Prostate gland (tissue), 2 donors: ENCODE results near the gene PDSS2. TPM values are rescaled to one million over a fixed set of nuclear protein-coding genes. Genes with fewer than 3 reads are reported as not detected.

Source experiments
- DNase-seq: peaks from one replicate; pipeline ENCODE4 v3.0.0-alpha.2; 2019; ENCODE audit warnings: low spot score
- H3K27ac ChIP-seq, 2 donors: fragments of 200-600 bp; sonication (generic); 2 replicates each; pipeline ENCODE4 v1.5.1; 2017 to 2019
- H3K27me3 ChIP-seq: fragments of 200-600 bp; sonication (generic); replicated peaks from 2 replicates; pipeline ENCODE4 v1.5.1; 2019; ENCODE audit not compliant: insufficient read depth
- H3K36me3 ChIP-seq, 2 donors: fragments of 200-600 bp; sonication (generic); 1 replicate in 1 of 2; 2 replicates in 1 of 2; pipeline versions ENCODE4 v1.5.1 to v1.8.1; 2017 to 2019
- H3K4me1 ChIP-seq: fragments of 200-600 bp; sonication (generic); replicated peaks from 2 replicates; pipeline ENCODE4 v1.5.1; 2019
- H3K4me3 ChIP-seq, 2 donors: fragments of 200-600 bp; sonication (generic); 2 replicates each; pipeline ENCODE4 v1.5.1; 2017 to 2019
- H3K9me3 ChIP-seq: fragments of 200-600 bp; sonication (generic); 2 replicates; pipeline ENCODE4 v1.5.1; 2017
- CTCF ChIP-seq, 4 experiments: fragments of 200-600 bp in 2 of 4; fragments of 450-650 bp in 2 of 4; sonication (generic) in 2 of 4; IDR thresholded peaks; 1 replicate in 3 of 4; 2 replicates in 1 of 4; pipeline ENCODE4 v1.5.1; 2016 to 2019; ENCODE audit warnings: antibody characterized with exemption in 4 of 4, mild to moderate bottlenecking in 2 of 4, moderate library complexity in 2 of 4
- POLR2A ChIP-seq: fragments of 450-650 bp; IDR thresholded peaks from one replicate; pipeline ENCODE4 v1.6.1; 2016; ENCODE audit warnings: antibody characterized with exemption, mild to moderate bottlenecking
- POLR2AphosphoS5 ChIP-seq: sonication (generic); formaldehyde crosslinking; IDR thresholded peaks from one replicate; pipeline ENCODE4 v1.6.1; 2017; ENCODE audit warnings: antibody characterized with exemption
- WGBS: methylation state at CpG from one replicate; pipeline ENCODE4 v1.1.5; 2018; 5-methylcytosine and 5-hydroxymethylcytosine counted together
- intact Hi-C: fragments of 100-400 bp; cut with DNase I; formaldehyde crosslinking; loops from one replicate; pipeline ENCODE4 v1.14.2; 2022
- total RNA-seq, 2 donors: library from RNA; depleted of rRNA; stranded (reverse); fragments of >200 nt; gene quantifications; one replicate each; pipeline ENCODE4 v1.1.0, GENCODE V29; 2016

PDSS2 gene
- total RNA-seq, 2 donors from 2014 or later = 12.7 to 35.3 TPM

DNA sequence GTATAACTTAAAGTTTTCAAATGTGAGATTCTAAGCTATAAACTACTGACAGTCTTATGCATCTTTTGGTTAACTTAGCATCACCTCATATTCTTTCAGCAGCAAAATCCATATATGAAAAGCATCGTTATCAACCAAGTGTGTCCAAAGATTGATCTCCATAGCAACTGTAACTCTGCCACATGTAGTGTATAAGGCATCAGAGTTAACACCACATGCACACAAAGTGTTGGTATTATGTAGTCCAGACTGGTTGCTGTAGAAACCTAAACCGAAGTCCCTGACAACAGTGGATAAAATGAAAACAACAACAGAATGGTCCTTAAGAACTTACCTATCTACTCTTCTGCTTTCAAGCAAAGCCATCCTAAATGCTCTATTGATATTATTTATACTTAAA is 39.6 kb downstream of the PDSS2 start:
- WGBS = 70% methylated on average over 2 of the region's 2 CpGs
- no peak overlapping the region for H3K4me3 ChIP-seq
- intact Hi-C loops = no loop called here
- H3K4me1 ChIP-seq = no peaks in the 10 kb centered on the region
- no peak for TF ChIP-seq POLR2AphosphoS5
- TF ChIP-seq POLR2A = no peak
- TF ChIP-seq CTCF (IDR thresholded peaks at IDR 0.05) = no peak
- H3K27me3 ChIP-seq = no peaks in the 10 kb centered on the region
- H3K9me3 ChIP-seq = no peaks in the 10 kb centered on the region
- H3K27ac ChIP-seq = no peak overlapping the region
- no peak for DNase-seq
- H3K36me3 ChIP-seq = no peaks in the 10 kb centered on the region

DNA sequence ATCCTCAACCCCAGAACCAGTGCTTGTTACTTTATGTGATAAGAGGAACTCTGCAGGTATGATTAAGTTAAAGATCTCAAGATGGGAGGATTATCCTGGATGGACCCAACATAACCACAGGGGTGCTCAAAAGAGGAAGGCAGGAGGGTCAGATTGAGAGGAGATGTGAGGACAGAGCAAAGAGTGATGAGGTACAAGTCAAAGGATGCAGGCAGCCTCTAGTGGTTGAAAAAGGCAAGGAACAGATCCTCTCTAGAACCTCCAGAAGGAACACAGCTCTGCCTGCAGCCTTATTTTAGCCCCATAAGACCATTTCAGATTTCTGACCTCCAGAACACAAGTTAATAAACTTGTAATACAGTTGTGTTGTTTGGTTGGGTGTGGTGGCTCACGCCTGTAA is 41.2 kb downstream of the PDSS2 start:
- Histone ChIP-seq H3K27me3 (no peaks in the 10 kb centered on the region), H3K9me3 (no peaks in the 10 kb centered on the region), H3K27ac (no peak overlapping the region), H3K4me3 (no peak overlapping the region), H3K4me1 (peaks cover 6% of the 10 kb centered on the region), H3K36me3 (no peaks in the 10 kb centered on the region)
- TF ChIP-seq POLR2AphosphoS5 (no peak), POLR2A (no peak), CTCF (IDR thresholded peaks at IDR 0.05) (no peak)
- intact Hi-C loops = no loop called here
- 100% methylated on average over 1 of the region's 1 CpG for WGBS
- DNase-seq = no peak

GRCh38 chr6:107416145-107416544 is 43.2 kb downstream of the PDSS2 start:
- Histone ChIP-seq H3K4me3 (no peak overlapping the region), H3K9me3 (no peaks in the 10 kb centered on the region), H3K36me3 (no peaks in the 10 kb centered on the region), H3K4me1 (peaks cover 6% of the 10 kb centered on the region), H3K27ac (no peak overlapping the region), H3K27me3 (no peaks in the 10 kb centered on the region)
- WGBS = 33% methylated on average over 4 of the region's 4 CpGs
- intact Hi-C loops = no loop called here
- DNase-seq = no peak
- no peak for TF ChIP-seq CTCF (IDR thresholded peaks at IDR 0.05)
- TF ChIP-seq POLR2AphosphoS5 = no peak
- TF ChIP-seq POLR2A = no peak

DNA sequence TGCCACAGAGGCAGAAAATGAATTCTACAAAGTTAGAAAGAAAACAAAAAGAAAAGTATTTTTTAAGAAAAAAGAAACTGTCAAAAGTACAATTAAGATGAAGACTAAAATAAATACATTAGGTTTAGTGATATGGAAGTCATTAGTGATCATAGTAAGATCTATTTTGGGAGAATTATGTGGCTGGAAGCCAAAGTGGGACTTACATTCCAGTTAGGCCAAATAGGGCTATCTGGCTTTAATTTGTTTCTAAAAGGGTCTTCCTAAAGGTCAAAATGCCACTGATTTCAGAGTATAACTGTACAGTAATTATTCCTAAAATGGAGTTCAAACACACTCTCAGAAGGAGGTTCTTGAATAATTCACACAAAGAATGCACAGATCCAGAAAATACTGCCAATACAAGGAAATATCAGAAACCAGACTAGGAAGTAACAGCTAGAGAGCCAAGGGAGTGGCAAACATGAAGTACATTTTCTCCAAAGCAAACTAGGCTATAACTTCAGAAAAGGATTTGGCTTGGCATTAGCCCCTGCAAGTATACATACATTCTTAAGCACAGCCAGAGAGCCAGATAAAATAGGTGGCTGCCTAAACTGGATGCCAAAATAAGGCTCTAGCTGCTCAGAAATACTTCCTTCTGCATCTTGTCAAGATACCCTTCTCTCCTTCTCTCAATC is 45.3 kb downstream of the PDSS2 start:
- TF ChIP-seq POLR2AphosphoS5 (no peak), CTCF (IDR thresholded peaks at IDR 0.05) (no peak), POLR2A (no peak)
- no peaks in the 10 kb centered on the region for H3K9me3 ChIP-seq
- intact Hi-C loops = no loop called here
- H3K4me3 ChIP-seq = no peak overlapping the region
- H3K36me3 ChIP-seq = no peaks in the 10 kb centered on the region
- DNase-seq = no peak
- peaks cover 6% of the 10 kb centered on the region for H3K4me1 ChIP-seq
- no peaks in the 10 kb centered on the region for H3K27me3 ChIP-seq
- no peak overlapping the region for H3K27ac ChIP-seq

GRCh38 chr6:107411161-107411560 is 48.2 kb downstream of the PDSS2 start:
- WGBS = 93% methylated on average over 3 of the region's 3 CpGs
- Histone ChIP-seq H3K27ac (no peak overlapping the region), H3K36me3 (no peaks in the 10 kb centered on the region), H3K27me3 (no peaks in the 10 kb centered on the region), H3K9me3 (no peaks in the 10 kb centered on the region), H3K4me3 (no peak overlapping the region), H3K4me1 (peaks cover 6% of the 10 kb centered on the region)
- intact Hi-C loops = no loop called here
- DNase-seq = no peak
- TF ChIP-seq POLR2AphosphoS5 = no peak
- no peak for TF ChIP-seq POLR2A
- no peak for TF ChIP-seq CTCF (IDR thresholded peaks at IDR 0.05)
